ENCODE measurements around the gene TOMM70. TPM values are rescaled to one million over a fixed set of nuclear protein-coding genes. Genes with fewer than 3 reads are reported as not detected.
"Not testable (repeated sequence)": the region's sequence is repeated elsewhere in the genome, so short reads cannot be mapped to it uniquely, and the experiment has no call there.

The TOMM70 gene
- total and polyA plus RNA-seq, 2 donors (not counting 3 experiments of a cell fraction or from before 2014, with no cell fraction given), result 7.6 to 32.3 TPM

- POLR2A ChIA-PET; BruUV-seq (replicated peaks): not testable (repeated sequence)
Observed at GRCh38 chr3:100447067-100447466, 46.2 kb upstream of the TOMM70 start.

DNA sequence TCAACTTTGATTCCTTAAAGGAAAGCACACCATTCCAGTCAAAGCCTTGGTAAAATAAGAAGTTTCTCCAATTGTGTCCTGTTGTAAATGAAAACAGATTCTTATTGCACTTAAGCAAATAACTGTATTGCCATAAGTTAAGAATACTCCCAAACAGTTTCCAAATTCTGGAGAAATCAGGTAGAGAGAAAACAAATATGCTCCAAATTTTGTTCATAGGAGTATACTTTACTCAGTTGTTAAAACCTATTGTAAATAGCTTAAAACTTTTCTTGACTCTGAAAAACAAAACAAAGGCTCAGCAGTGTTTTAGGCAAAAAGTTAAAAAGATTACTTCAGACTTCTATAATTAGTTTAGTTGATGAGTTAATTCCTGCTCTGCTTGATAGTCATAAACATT lies 42.8 kb upstream of the TOMM70 start:
- BruUV-seq (replicated peaks), result no TSS peak
- ChIA-PET CTCF (interaction anchor here (1.4 kb wide), 1 partner anchor 19 kb away, joined by 8 read pairs; no protein-coding TSS in a partner anchor), POLR2A (no interaction called here)
- H3K4me1 ChIP-seq (ENCODE audit: control insufficient read depth, extremely low read depth, insufficient read depth, low read length), result no peaks in the 10 kb centered on the region
- no peak overlapping the region for H3K4me2 ChIP-seq (ENCODE audit: insufficient read depth, low read length)
- H4K20me1 ChIP-seq (replicated peaks; ENCODE audit: control insufficient read depth, extremely low read depth, insufficient read depth, low read length), result no peaks in the 10 kb centered on the region
- no peak overlapping the region for H2AFZ ChIP-seq (ENCODE audit: low read depth, low read length)
- DNase-seq (ENCODE audit: low read depth, low spot score), result no peak
- H3K9ac ChIP-seq (replicated peaks; ENCODE audit: extremely low read depth, insufficient read depth, low read length), result no peak overlapping the region
- FAIRE-seq, result no peak
- H3K27ac ChIP-seq (ENCODE audit: insufficient read depth, low read depth, low read length), result no peak overlapping the region
- no peaks in the 10 kb centered on the region for H3K79me2 ChIP-seq (ENCODE audit: control insufficient read depth, insufficient read depth, low read length)
- dilution Hi-C loops (cut with MboI; ENCODE audit: extremely low pct_ligation_motif_present, low sequenced_read_pairs), result no loop called here
- TF ChIP-seq EZH2 (IDR thresholded peaks at IDR 0.05; ENCODE audit: borderline replicate concordance, low read depth, low read length, severe bottlenecking) (no peak), MYC (IDR thresholded peaks at IDR 0.05; ENCODE audit: low read depth, low read length) (no peak), FOS (IDR thresholded peaks at IDR 0.05; ENCODE audit: borderline replicate concordance, insufficient read depth, low read length) (no peak), POLR2AphosphoS5 (IDR thresholded peaks at IDR 0.05; ENCODE audit: insufficient read depth, low read depth, low read length) (no peak), CTCF (IDR thresholded peaks at IDR 0.05; ENCODE audit: extremely low read depth in 1 of 2, insufficient read depth in 1 of 2, low read depth in 1 of 2, low read length in 2 of 2) (no peak), GATA2 (IDR thresholded peaks at IDR 0.05; ENCODE audit: insufficient read depth, insufficient read length, low read depth, low read length) (no peak), POLR2A (IDR thresholded peaks at IDR 0.05; ENCODE audit: low read depth, low read length) (no peak), JUN (IDR thresholded peaks at IDR 0.05; ENCODE audit: borderline replicate concordance, insufficient read depth, insufficient read length, low read depth) (no peak)
- TF ChIP-seq, protein P1, sequence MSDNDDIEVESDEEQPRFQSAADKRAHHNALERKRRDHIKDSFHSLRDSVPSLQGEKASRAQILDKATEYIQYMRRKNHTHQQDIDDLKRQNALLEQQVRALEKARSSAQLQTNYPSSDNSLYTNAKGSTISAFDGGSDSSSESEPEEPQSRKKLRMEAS (IDR thresholded peaks at IDR 0.05; ENCODE audit: insufficient read depth, insufficient read length), result no peak
- H3K9me3 ChIP-seq (replicated peaks; ENCODE audit: control insufficient read depth, insufficient read depth, low read length), result no peaks in the 10 kb centered on the region
- no peak overlapping the region for H3K4me3 ChIP-seq (replicated peaks in 1 of 3; ENCODE audit: insufficient read depth in 1 of 3, low read depth in 1 of 3, low read length in 3 of 3)
- no peaks in the 10 kb centered on the region for H3K36me3 ChIP-seq (ENCODE audit: control insufficient read depth in 2 of 2, extremely low read depth in 1 of 2, insufficient read depth in 2 of 2, low read length in 2 of 2)
- intact Hi-C loops (cut with micrococcal nuclease), result no loop called here
- no peaks in the 10 kb centered on the region for H3K9me1 ChIP-seq (replicated peaks; ENCODE audit: control insufficient read depth, extremely low read depth, insufficient read depth, low read length)
- no peaks in the 10 kb centered on the region for H3K27me3 ChIP-seq (ENCODE audit: control insufficient read depth in 2 of 2, insufficient read depth in 2 of 2, low read length in 2 of 2)

More at GRCh38 chr3:100447067-100447466, 46.2 kb upstream of the TOMM70 start:
- DNase-seq (ENCODE audit: low read depth, low spot score); FAIRE-seq; H3K9me3 ChIP-seq (replicated peaks; ENCODE audit: control insufficient read depth, insufficient read depth, low read length); H2AFZ ChIP-seq (ENCODE audit: low read depth, low read length); H3K9ac ChIP-seq (replicated peaks; ENCODE audit: extremely low read depth, insufficient read depth, low read length); H3K27ac ChIP-seq (ENCODE audit: insufficient read depth, low read depth, low read length); H3K36me3 ChIP-seq (ENCODE audit: control insufficient read depth in 2 of 2, extremely low read depth in 1 of 2, insufficient read depth in 2 of 2, low read length in 2 of 2); H3K9me1 ChIP-seq (replicated peaks; ENCODE audit: control insufficient read depth, extremely low read depth, insufficient read depth, low read length); H4K20me1 ChIP-seq (replicated peaks; ENCODE audit: control insufficient read depth, extremely low read depth, insufficient read depth, low read length); H3K4me2 ChIP-seq (ENCODE audit: insufficient read depth, low read length); intact Hi-C loops (cut with micrococcal nuclease); H3K4me1 ChIP-seq (ENCODE audit: control insufficient read depth, extremely low read depth, insufficient read depth, low read length); H3K27me3 ChIP-seq (ENCODE audit: control insufficient read depth in 2 of 2, insufficient read depth in 2 of 2, low read length in 2 of 2); H3K79me2 ChIP-seq (ENCODE audit: control insufficient read depth, insufficient read depth, low read length); dilution Hi-C loops (cut with MboI; ENCODE audit: extremely low pct_ligation_motif_present, low sequenced_read_pairs); H3K4me3 ChIP-seq (replicated peaks in 1 of 3; ENCODE audit: insufficient read depth in 1 of 3, low read depth in 1 of 3, low read length in 3 of 3): not testable (repeated sequence)
- CTCF ChIA-PET, result interaction anchor here (2.2 to 2.9 kb wide), 2 partner anchors 16 to 143 kb away, joined by 5 to 23 read pairs; no protein-coding TSS in a partner anchor

Data from endothelial cell of umbilical vein (primary cell).